ENCODE measurements around the gene SCLT1.

Gene SCLT1

DNA sequence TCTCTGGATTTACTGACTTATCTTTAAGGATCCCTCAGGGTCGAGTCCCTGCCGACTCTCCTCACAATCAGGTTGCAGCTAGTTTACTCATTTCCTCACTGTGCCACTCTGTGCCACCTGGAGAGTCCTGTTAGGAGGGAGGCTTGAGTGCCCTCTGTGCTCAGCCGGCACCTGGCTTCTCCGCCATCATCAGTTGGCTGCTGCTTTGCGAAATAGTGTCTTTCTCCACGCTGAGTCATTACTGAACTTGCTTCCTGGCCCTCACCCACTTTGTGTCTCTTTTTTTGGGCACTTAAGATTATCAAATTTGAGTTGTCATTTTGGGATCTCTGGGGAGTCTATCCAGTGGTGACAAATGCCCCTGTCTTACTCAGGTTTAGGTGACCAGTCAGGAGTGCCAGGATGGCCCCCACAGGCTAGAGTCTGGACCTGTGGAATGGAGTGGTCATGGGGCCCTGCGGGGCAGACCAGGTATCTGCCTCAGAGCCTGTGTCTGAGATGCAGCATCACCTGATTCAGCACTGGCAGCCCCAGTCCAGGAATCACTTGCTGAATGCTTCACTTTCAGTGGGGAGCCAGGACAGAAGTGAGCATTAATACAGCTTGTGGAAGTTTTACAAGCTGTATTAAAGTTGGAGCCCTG is 246.1 kb downstream of the SCLT1 start:
- Histone ChIP-seq H3K27ac (ENCODE audit: low read depth, low read length, severe bottlenecking) (no peak overlapping the region), H3K4me1 (ENCODE audit: control insufficient read depth, insufficient read depth, low read length, poor library complexity, severe bottlenecking) (no peaks in the 10 kb centered on the region), H3K4me3 (ENCODE audit: extremely low read depth, insufficient read depth, low read length, poor library complexity, severe bottlenecking) (no peak overlapping the region), H3K36me3 (ENCODE audit: control insufficient read depth, insufficient read depth, low read length) (peaks cover 99% of the 10 kb centered on the region), H3K9me3 (ENCODE audit: control insufficient read depth, low read length) (no peaks in the 10 kb centered on the region)
- 87 to 95% methylated on average over 7 of the region's 7 CpGs for WGBS, 2 experiments (ENCODE audit: insufficient coverage in 2 of 2)

DNA sequence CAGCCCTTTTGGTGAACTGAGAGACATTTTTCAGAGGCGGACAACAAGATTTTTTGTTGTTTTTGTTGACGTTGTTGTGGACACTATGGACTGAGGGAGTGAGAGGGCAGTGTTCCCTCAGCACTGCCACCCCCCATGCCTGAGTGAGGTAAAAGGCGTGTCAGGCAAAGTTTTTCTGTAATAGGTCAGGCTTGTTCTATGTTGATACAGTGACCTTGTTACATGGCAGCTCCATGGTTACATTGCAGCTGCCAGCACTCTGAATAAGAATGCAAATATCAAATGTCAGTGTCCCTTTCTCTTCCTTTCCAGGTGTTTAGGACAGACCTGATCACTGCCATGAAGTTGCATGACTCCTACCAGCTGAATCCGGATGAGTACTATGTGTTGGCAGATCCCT is 247.3 kb downstream of the SCLT1 start:
- Histone ChIP-seq H3K27ac (ENCODE audit: low read depth, low read length, severe bottlenecking) (no peak overlapping the region), H3K4me1 (ENCODE audit: control insufficient read depth, insufficient read depth, low read length, poor library complexity, severe bottlenecking) (no peaks in the 10 kb centered on the region), H3K36me3 (ENCODE audit: control insufficient read depth, insufficient read depth, low read length) (peaks cover 94% of the 10 kb centered on the region), H3K4me3 (ENCODE audit: extremely low read depth, insufficient read depth, low read length, poor library complexity, severe bottlenecking) (no peak overlapping the region), H3K9me3 (ENCODE audit: control insufficient read depth, low read length) (no peaks in the 10 kb centered on the region)
- WGBS, 2 experiments (ENCODE audit: insufficient coverage in 2 of 2): 100% methylated on average over 2 to 3 of the region's 4 CpGs

DNA sequence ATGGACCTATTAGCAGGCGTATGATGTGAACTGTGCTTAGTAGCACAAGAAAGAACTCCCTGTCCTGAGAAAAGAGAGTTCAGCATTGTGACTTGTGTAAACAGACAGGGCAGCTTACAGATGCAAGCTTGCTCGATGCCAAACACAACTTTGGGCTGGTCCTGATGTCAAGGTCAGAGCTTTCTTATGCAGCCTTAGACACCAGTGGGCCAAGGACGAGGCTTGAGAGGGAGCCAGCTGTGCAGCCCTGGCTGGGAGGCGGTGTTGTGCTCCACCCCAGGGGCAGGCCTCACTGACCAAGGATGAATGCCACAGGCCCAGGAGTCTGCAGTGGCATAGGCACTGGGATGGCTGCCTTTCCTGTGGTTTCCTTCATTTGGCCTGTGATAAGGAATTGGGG is 248.4 kb downstream of the SCLT1 start:
- 93 to 97% methylated on average over 4 of the region's 4 CpGs for WGBS, 2 experiments (ENCODE audit: insufficient coverage in 2 of 2)
- peaks cover 92% of the 10 kb centered on the region for H3K36me3 ChIP-seq (ENCODE audit: control insufficient read depth, insufficient read depth, low read length)
- no peak overlapping the region for H3K4me3 ChIP-seq (ENCODE audit: extremely low read depth, insufficient read depth, low read length, poor library complexity, severe bottlenecking)

DNA sequence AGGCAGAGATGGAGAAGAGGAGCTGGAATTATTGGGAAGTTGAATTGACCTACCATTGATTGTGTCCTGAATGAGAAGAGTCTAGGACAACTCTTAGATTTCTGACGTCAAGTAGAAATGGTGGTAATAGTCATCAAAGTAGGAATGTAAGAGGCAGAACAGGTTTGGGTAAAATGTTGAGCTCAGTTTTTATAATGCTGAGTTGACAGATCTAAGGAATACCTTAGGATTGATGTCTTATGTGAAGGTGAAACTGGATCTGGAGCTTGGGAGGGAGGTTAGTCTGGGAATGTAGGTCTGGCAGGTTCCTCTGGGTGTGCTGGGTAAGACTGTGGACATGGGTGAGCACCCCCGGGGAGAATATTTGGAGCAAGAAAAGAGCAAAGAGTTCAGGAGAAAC is 251.9 kb downstream of the SCLT1 start:
- 89 to 97% methylated on average over 2 of the region's 2 CpGs for WGBS, 2 experiments (ENCODE audit: insufficient coverage in 2 of 2)
- Histone ChIP-seq H3K4me3 (ENCODE audit: extremely low read depth, insufficient read depth, low read length, poor library complexity, severe bottlenecking) (no peak overlapping the region), H3K4me1 (ENCODE audit: control insufficient read depth, insufficient read depth, low read length, poor library complexity, severe bottlenecking) (peaks cover 14% of the 10 kb centered on the region), H3K36me3 (ENCODE audit: control insufficient read depth, insufficient read depth, low read length) (peaks cover 82% of the 10 kb centered on the region), H3K9me3 (ENCODE audit: control insufficient read depth, low read length) (no peaks in the 10 kb centered on the region), H3K27ac (ENCODE audit: low read depth, low read length, severe bottlenecking) (no peak overlapping the region)

More for the DNA sequence above, 248.4 kb downstream of the SCLT1 start:
- H3K27ac ChIP-seq (ENCODE audit: low read depth, low read length, severe bottlenecking): no peak overlapping the region
- H3K4me1 ChIP-seq (ENCODE audit: control insufficient read depth, insufficient read depth, low read length, poor library complexity, severe bottlenecking): peaks cover 8% of the 10 kb centered on the region
- no peaks in the 10 kb centered on the region for H3K9me3 ChIP-seq (ENCODE audit: control insufficient read depth, low read length)

DNA sequence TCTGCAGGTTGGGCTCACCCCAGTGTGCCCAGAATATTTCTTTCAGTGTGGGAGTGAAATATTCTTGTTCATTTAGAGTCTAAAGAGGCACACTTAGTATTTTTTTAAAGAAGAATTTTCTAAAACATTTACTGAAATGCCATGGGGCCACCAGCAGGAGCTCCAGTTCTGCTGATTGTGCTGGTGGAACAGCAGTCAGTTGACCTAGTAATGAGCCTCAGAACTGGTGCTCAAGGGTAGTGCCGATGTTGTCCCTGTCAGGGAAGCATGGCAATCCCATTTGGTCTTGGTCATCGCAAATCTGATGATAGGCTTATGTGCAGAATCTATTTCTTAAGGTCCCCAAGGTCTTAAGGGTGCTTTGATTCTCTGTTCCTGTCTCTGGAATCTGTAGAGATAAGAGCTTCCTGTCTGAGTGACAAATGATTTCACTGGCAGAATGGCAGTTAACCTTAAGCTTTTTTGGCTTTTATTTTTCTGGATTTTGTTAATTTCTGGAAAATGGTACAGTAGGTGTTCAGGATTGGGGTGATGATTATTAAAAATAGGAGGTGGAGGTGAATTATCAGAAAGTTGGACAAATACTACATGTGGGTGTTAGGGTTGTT is 252.5 kb downstream of the SCLT1 start:
- Histone ChIP-seq H3K9me3 (ENCODE audit: control insufficient read depth, low read length) (no peaks in the 10 kb centered on the region), H3K27ac (ENCODE audit: low read depth, low read length, severe bottlenecking) (no peak overlapping the region), H3K4me3 (ENCODE audit: extremely low read depth, insufficient read depth, low read length, poor library complexity, severe bottlenecking) (no peak overlapping the region), H3K36me3 (ENCODE audit: control insufficient read depth, insufficient read depth, low read length) (peaks cover 78% of the 10 kb centered on the region), H3K4me1 (ENCODE audit: control insufficient read depth, insufficient read depth, low read length, poor library complexity, severe bottlenecking) (peaks cover 14% of the 10 kb centered on the region)
- 100% methylated on average over 2 of the region's 2 CpGs for WGBS, 2 experiments (ENCODE audit: insufficient coverage in 2 of 2)

DNA sequence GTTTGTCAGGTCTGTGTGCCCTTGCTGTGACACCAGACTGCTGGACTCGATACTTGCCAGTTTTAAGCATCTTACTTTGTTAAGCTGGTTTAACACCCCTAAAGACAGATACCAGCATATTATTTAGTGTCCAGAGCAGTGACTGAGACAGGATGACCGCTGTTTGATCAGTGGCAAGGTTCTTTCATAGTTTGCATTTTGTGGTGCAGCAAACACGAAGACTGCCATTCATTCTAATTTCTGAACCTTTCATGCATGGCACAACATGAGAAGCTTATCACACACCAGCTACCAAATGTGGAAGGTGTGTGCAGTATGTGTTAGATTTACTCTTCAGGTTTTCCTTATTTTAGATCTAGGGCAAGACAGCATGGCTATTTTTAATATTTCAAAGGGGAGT is 255.7 kb downstream of the SCLT1 start:
- H3K9me3 ChIP-seq (ENCODE audit: control insufficient read depth, low read length): no peaks in the 10 kb centered on the region
- no peak overlapping the region for H3K27ac ChIP-seq (ENCODE audit: low read depth, low read length, severe bottlenecking)
- no peak overlapping the region for H3K4me3 ChIP-seq (ENCODE audit: extremely low read depth, insufficient read depth, low read length, poor library complexity, severe bottlenecking)
- peaks cover 14% of the 10 kb centered on the region for H3K4me1 ChIP-seq (ENCODE audit: control insufficient read depth, insufficient read depth, low read length, poor library complexity, severe bottlenecking)
- peaks cover 78% of the 10 kb centered on the region for H3K36me3 ChIP-seq (ENCODE audit: control insufficient read depth, insufficient read depth, low read length)
- 100% methylated on average over 2 of the region's 3 CpGs; no CpG with 5 or more reads in 1 of the 2 experiments for WGBS, 2 experiments (ENCODE audit: insufficient coverage in 2 of 2)

DNA sequence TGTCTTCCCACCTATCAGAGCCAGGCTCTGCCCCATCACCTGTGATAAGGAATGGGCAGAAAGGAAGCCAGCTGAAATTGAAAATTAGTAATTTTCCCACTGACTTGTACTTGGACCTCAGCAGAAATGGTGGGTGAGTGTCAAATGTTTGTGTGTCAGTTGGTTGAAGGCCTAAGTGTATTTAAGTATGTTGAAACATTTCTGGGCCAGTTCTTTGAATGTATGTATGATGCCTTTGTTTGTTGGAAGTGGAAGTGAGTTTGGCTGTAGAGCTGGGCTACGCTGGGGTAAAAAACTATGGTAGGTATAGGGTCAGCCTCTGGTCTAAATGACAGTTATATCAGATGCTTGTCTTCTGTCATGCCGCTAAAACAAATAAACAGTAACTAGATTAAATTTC is 256.1 kb downstream of the SCLT1 start:
- Histone ChIP-seq H3K36me3 (ENCODE audit: control insufficient read depth, insufficient read depth, low read length) (peaks cover 78% of the 10 kb centered on the region), H3K9me3 (ENCODE audit: control insufficient read depth, low read length) (no peaks in the 10 kb centered on the region), H3K27ac (ENCODE audit: low read depth, low read length, severe bottlenecking) (no peak overlapping the region), H3K4me3 (ENCODE audit: extremely low read depth, insufficient read depth, low read length, poor library complexity, severe bottlenecking) (no peak overlapping the region), H3K4me1 (ENCODE audit: control insufficient read depth, insufficient read depth, low read length, poor library complexity, severe bottlenecking) (peaks cover 14% of the 10 kb centered on the region)
- WGBS, 2 experiments (ENCODE audit: insufficient coverage in 2 of 2): 100% methylated on average over 1 of the region's 2 CpGs

DNA sequence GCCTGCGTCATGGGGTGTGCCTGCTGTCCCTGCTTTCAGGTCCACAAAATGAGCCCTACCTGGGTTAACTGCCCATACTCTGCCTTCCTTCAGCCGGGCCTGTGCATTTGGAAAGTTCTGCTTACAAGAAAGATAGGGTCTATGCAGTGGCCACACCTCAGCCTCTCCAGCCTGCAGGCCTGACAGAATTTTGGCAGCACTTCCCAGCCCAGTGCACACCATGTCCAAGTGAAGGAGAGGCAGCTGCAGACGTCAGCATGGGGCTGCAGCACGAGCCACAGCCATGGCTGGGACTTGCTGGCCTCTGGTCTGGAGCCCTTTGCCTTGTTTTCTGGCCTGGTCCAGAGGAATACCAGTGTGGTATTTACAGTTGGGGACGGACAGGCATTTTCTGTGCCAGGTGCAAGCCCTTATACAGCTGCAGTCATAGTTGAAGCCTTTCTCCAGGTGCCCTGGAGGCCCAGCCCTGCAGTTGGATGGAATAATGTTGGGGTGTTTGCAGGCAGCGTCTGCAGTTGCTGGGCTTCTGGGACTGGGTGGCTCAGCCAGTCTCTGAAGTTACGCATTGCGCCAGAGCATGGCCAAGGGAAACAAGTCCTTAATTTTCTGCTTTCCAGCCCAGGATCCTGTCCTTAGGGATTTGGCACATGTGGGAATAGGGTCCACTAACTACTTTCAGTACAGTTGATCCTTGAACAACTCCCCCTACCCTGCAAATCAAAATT is 257.7 kb downstream of the SCLT1 start:
- Histone ChIP-seq H3K9me3 (ENCODE audit: control insufficient read depth, low read length) (no peaks in the 10 kb centered on the region), H3K4me3 (ENCODE audit: extremely low read depth, insufficient read depth, low read length, poor library complexity, severe bottlenecking) (no peak overlapping the region), H3K27ac (ENCODE audit: low read depth, low read length, severe bottlenecking) (no peak overlapping the region), H3K4me1 (ENCODE audit: control insufficient read depth, insufficient read depth, low read length, poor library complexity, severe bottlenecking) (peaks cover 19% of the 10 kb centered on the region), H3K36me3 (ENCODE audit: control insufficient read depth, insufficient read depth, low read length) (peaks cover 78% of the 10 kb centered on the region)
- WGBS, 2 experiments (ENCODE audit: insufficient coverage in 2 of 2): 94 to 97% methylated on average over 5 to 7 of the region's 8 CpGs
